Hepatocyte (in vitro differentiated cells): ENCODE results near the gene ZNF764. TPM values are rescaled to one million over a fixed set of nuclear protein-coding genes. Genes with fewer than 3 reads are reported as not detected.

ENCODE experiments used
- DNase-seq: peaks from one replicate; pipeline ENCODE4 v3.0.0-alpha.2; 2016; ENCODE audit warnings: low spot score
- H2AFZ ChIP-seq: fragments of 200-600 bp; sonication (generic); 2 replicates; pipeline ENCODE4 v1.6.0; 2016; ENCODE audit warnings: antibody characterized with exemption, mild to moderate bottlenecking
- H3K27ac ChIP-seq: fragments of 200-600 bp; sonication (generic); 2 replicates; pipeline ENCODE4 v1.5.1; 2016; ENCODE audit warnings: mild to moderate bottlenecking
- H3K27me3 ChIP-seq: fragments of 200-600 bp; sonication (generic); 2 replicates; pipeline ENCODE4 v1.6.1; 2016
- H3K36me3 ChIP-seq: fragments of 200-600 bp; sonication (generic); replicated peaks from 2 replicates; pipeline ENCODE4 v1.5.1; 2016; ENCODE audit warnings: low read depth; ENCODE audit not compliant: insufficient read depth
- H3K4me1 ChIP-seq: fragments of 200-600 bp; sonication (generic); 2 replicates; pipeline ENCODE4 v1.5.1; 2016; ENCODE audit warnings: mild to moderate bottlenecking, moderate library complexity; ENCODE audit not compliant: insufficient read depth
- H3K4me2 ChIP-seq: fragments of 200-600 bp; sonication (generic); 2 replicates; pipeline ENCODE4 v1.6.0; 2016
- H3K4me3 ChIP-seq: fragments of 200-600 bp; sonication (generic); 2 replicates; pipeline ENCODE4 v1.5.1; 2016; ENCODE audit warnings: mild to moderate bottlenecking
- H3K79me2 ChIP-seq: fragments of 200-600 bp; sonication (generic); 2 replicates; pipeline ENCODE4 v1.6.0; 2017; ENCODE audit warnings: mild to moderate bottlenecking
- H3K9me2 ChIP-seq: fragments of 200-600 bp; sonication (generic); replicated peaks from 2 replicates; pipeline ENCODE4 v1.6.0; 2017; ENCODE audit warnings: mild to moderate bottlenecking; ENCODE audit not compliant: insufficient read depth
- H3K9me3 ChIP-seq: fragments of 200-600 bp; sonication (generic); 2 replicates; pipeline ENCODE4 v1.5.1; 2016; ENCODE audit warnings: low read depth, mild to moderate bottlenecking
- H4K20me1 ChIP-seq: fragments of 200-600 bp; sonication (generic); 2 replicates; pipeline ENCODE4 v1.6.0; 2016; ENCODE audit warnings: mild to moderate bottlenecking; ENCODE audit not compliant: insufficient read depth, poor library complexity, severe bottlenecking
- EZH2 ChIP-seq: fragments of 200-600 bp; sonication (generic); IDR thresholded peaks from 2 replicates; pipeline ENCODE4 v1.6.1; 2016; ENCODE audit warnings: antibody characterized with exemption, mild to moderate bottlenecking, borderline replicate concordance
- EZH2phosphoT487 ChIP-seq: fragments of 200-600 bp; sonication (generic); IDR thresholded peaks from one replicate; pipeline ENCODE4 v1.6.1; 2018; ENCODE audit warnings: antibody characterized with exemption, mild to moderate bottlenecking, low read depth, moderate library complexity; ENCODE audit not compliant: unreplicated experiment, severe bottlenecking
- WGBS: methylation state at CpG from one replicate; pipeline ENCODE4 v1.1.6; 2016; ENCODE audit warnings: low lambda C conversion rate; ENCODE audit errors: missing lambda C conversion rate; 5-methylcytosine and 5-hydroxymethylcytosine counted together
- microRNA-seq: library from miRNA; unstranded; fragments of <30 nt; microRNA quantifications from one replicate; pipeline ENCODE4, GENCODE V29; 2017
- polyA plus RNA-seq: library from polyadenylated mRNA; unstranded; fragments of >200 nt; fragmentation: Nextera tagmentation; extraction: Ambion mirVana; gene quantifications from 2 replicates; pipeline ENCODE4 v1.2.1, GENCODE V29; 2016
- small RNA-seq: library from RNA; depleted of rRNA; stranded (forward); fragments of <200 nt; gene quantifications from one replicate; pipeline ENCODE3, GENCODE V24; 2014
- total RNA-seq: library from RNA; depleted of rRNA; stranded (reverse); fragments of >200 nt; gene quantifications from 2 replicates; pipeline ENCODE4 v1.2.3, GENCODE V29; 2014
- TF ChIP-seq, protein P1 (sequence below): fragments of 200-600 bp; sonication (generic); IDR thresholded peaks from 2 replicates; pipeline ENCODE4 v1.5.1; 2016; ENCODE audit warnings: antibody characterized with exemption, mild to moderate bottlenecking; ENCODE audit not compliant: poor library complexity

ZNF764 gene
- total and polyA plus RNA-seq, 2 experiments from 2014 or later: 9.8 to 12.1 TPM

DNA sequence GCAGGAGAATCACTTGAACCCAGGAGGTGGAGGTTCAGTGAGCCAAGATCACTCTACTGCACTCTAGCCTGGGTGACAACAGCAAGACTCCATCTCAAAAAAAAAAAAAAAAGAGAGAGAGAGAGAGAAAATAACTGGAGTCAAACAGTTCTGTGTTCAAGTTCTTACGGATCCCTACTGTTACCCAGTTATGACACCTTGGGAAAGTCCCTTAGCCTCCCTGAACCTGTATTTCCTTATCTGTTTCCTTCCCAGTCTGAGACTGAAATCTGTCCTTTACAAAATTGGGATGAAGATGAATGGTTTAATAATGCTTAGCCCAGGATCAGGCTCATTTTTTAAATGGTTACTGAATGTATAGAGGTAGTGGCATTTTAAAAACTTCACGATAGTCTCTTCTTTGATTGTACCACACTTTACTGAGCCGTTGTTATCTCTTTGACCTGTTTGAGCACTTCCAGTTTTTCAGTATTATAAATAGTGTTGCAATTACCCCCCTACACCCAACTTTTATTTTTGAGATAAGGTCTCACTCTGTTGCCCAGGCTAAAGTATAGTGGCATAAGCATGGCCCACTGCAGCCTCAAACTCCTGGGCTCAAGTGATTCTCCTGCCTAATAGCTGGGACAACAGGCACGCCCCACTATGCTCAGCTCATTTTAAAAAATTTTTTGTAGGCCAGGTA is 49.0 kb downstream of the ZNF764 start:
- Histone ChIP-seq H3K79me2 (no peaks in the 10 kb centered on the region), H3K27ac (no peak overlapping the region), H3K36me3 (no peaks in the 10 kb centered on the region), H4K20me1 (no peaks in the 10 kb centered on the region), H3K9me2 (no peaks in the 10 kb centered on the region), H3K4me3 (no peak overlapping the region), H3K4me2 (no peak overlapping the region), H3K4me1 (no peaks in the 10 kb centered on the region), H2AFZ (no peak overlapping the region), H3K9me3 (no peaks in the 10 kb centered on the region), H3K27me3 (no peaks in the 10 kb centered on the region)
- DNase-seq: no peak
- 74% methylated on average over 4 of the region's 4 CpGs for WGBS
- TF ChIP-seq EZH2: no peak
- TF ChIP-seq EZH2phosphoT487: no peak
- TF ChIP-seq, protein P1, sequence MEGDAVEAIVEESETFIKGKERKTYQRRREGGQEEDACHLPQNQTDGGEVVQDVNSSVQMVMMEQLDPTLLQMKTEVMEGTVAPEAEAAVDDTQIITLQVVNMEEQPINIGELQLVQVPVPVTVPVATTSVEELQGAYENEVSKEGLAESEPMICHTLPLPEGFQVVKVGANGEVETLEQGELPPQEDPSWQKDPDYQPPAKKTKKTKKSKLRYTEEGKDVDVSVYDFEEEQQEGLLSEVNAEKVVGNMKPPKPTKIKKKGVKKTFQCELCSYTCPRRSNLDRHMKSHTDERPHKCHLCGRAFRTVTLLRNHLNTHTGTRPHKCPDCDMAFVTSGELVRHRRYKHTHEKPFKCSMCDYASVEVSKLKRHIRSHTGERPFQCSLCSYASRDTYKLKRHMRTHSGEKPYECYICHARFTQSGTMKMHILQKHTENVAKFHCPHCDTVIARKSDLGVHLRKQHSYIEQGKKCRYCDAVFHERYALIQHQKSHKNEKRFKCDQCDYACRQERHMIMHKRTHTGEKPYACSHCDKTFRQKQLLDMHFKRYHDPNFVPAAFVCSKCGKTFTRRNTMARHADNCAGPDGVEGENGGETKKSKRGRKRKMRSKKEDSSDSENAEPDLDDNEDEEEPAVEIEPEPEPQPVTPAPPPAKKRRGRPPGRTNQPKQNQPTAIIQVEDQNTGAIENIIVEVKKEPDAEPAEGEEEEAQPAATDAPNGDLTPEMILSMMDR: no peak

Small RNA genes within 50 kb of the gene (microRNA-seq; reads per million reads assigned to microRNA genes)
- gene MIR4518: not detected

Small RNA genes within 50 kb of the gene (small RNA-seq; reads per million reads assigned to genes)
- not detected for gene AC093249.4
- not detected for gene MIR4518

Other genes with a start within 250 kb of the ZNF764 start
- 44.2 and 45.1 TPM in 2 replicates for gene CD2BP2, start 203.1 kb downstream of the ZNF764 start, total RNA-seq
- 37.6 and 41.0 TPM in 2 replicates for gene CD2BP2, start 203.1 kb downstream of the ZNF764 start, polyA plus RNA-seq
- 21.4 and 29.3 TPM in 2 replicates for gene TBC1D10B, start 187.9 kb downstream of the ZNF764 start, total RNA-seq
- gene TBC1D10B, start 187.9 kb downstream of the ZNF764 start, polyA plus RNA-seq: 33.3 and 37.9 TPM in 2 replicates
- 4.0 TPM in 1 of 2 replicates, not detected in the other for gene MYL11, start 183.6 kb downstream of the ZNF764 start, total RNA-seq
- 2.2 and 5.3 TPM in 2 replicates for gene MYL11, start 183.6 kb downstream of the ZNF764 start, polyA plus RNA-seq
- not detected in 2 replicates for gene SEPTIN1, start 175.8 kb downstream of the ZNF764 start, total RNA-seq
- gene SEPTIN1, start 175.8 kb downstream of the ZNF764 start, polyA plus RNA-seq: 1.5 and 2.3 TPM in 2 replicates
- 7.7 and 8.0 TPM in 2 replicates for gene ZNF48, start 163.0 kb downstream of the ZNF764 start, total RNA-seq
- 6.1 and 7.1 TPM in 2 replicates for gene ZNF48, start 163.0 kb downstream of the ZNF764 start, polyA plus RNA-seq
- 12.4 and 18.7 TPM in 2 replicates for gene ZNF771, start 150.8 kb downstream of the ZNF764 start, total RNA-seq
- 23.6 and 25.2 TPM in 2 replicates for gene ZNF771, start 150.8 kb downstream of the ZNF764 start, polyA plus RNA-seq
- gene DCTPP1, start 128.3 kb downstream of the ZNF764 start, total RNA-seq: 25.9 and 33.8 TPM in 2 replicates
- 36.3 and 47.2 TPM in 2 replicates for gene DCTPP1, start 128.3 kb downstream of the ZNF764 start, polyA plus RNA-seq
- gene SEPHS2, start 112.5 kb downstream of the ZNF764 start, total RNA-seq: 36.1 and 51.3 TPM in 2 replicates
- gene SEPHS2, start 112.5 kb downstream of the ZNF764 start, polyA plus RNA-seq: 69.2 and 81.0 TPM in 2 replicates
- 1.5 and 3.4 TPM in 2 replicates for gene ITGAL, start 85.6 kb downstream of the ZNF764 start, total RNA-seq
- gene ITGAL, start 85.6 kb downstream of the ZNF764 start, polyA plus RNA-seq: 0.95 and 1.1 TPM in 2 replicates
- 37.6 and 44.1 TPM in 2 replicates for gene ZNF768, start 31.8 kb downstream of the ZNF764 start, total RNA-seq
- gene ZNF768, start 31.8 kb downstream of the ZNF764 start, polyA plus RNA-seq: 19.9 and 25.2 TPM in 2 replicates
- gene ZNF747, start 23.5 kb downstream of the ZNF764 start, total RNA-seq: 11.1 and 13.4 TPM in 2 replicates
- 9.9 and 10.5 TPM in 2 replicates for gene ZNF747, start 23.5 kb downstream of the ZNF764 start, polyA plus RNA-seq
- gene ZNF688, start 13.3 kb upstream of the ZNF764 start, total RNA-seq: 7.1 and 9.8 TPM in 2 replicates
- 21.0 and 21.3 TPM in 2 replicates for gene ZNF688, start 13.3 kb upstream of the ZNF764 start, polyA plus RNA-seq
- 10.8 and 11.7 TPM in 2 replicates for gene ZNF785, start 27.3 kb upstream of the ZNF764 start, total RNA-seq
- gene ZNF785, start 27.3 kb upstream of the ZNF764 start, polyA plus RNA-seq: 7.3 and 10.0 TPM in 2 replicates
- 7.1 and 8.0 TPM in 2 replicates for gene ZNF689, start 52.0 kb upstream of the ZNF764 start, total RNA-seq
- gene ZNF689, start 52.0 kb upstream of the ZNF764 start, polyA plus RNA-seq: 5.6 and 8.7 TPM in 2 replicates
- 6.6 and 8.1 TPM in 2 replicates for gene PRR14, start 92.6 kb upstream of the ZNF764 start, total RNA-seq
- 18.7 and 20.0 TPM in 2 replicates for gene PRR14, start 92.6 kb upstream of the ZNF764 start, polyA plus RNA-seq
- 18.5 and 22.9 TPM in 2 replicates for gene FBRS, start 100.1 kb upstream of the ZNF764 start, total RNA-seq
- gene FBRS, start 100.1 kb upstream of the ZNF764 start, polyA plus RNA-seq: 22.1 and 25.5 TPM in 2 replicates
- 9.6 and 15.3 TPM in 2 replicates for gene SRCAP, start 140.8 kb upstream of the ZNF764 start, total RNA-seq
- 29.3 and 33.6 TPM in 2 replicates for gene SRCAP, start 140.8 kb upstream of the ZNF764 start, polyA plus RNA-seq
- gene PHKG2, start 190.1 kb upstream of the ZNF764 start, total RNA-seq: 27.5 and 28.0 TPM in 2 replicates
- 39.5 and 45.6 TPM in 2 replicates for gene PHKG2, start 190.1 kb upstream of the ZNF764 start, polyA plus RNA-seq
- 1.3 and 5.0 TPM in 2 replicates for gene CFAP119, start 203.7 kb upstream of the ZNF764 start, total RNA-seq
- gene CFAP119, start 203.7 kb upstream of the ZNF764 start, polyA plus RNA-seq: 4.2 and 6.1 TPM in 2 replicates
- gene RNF40, start 203.9 kb upstream of the ZNF764 start, total RNA-seq: 63.5 and 75.3 TPM in 2 replicates
- 70.4 and 75.6 TPM in 2 replicates for gene RNF40, start 203.9 kb upstream of the ZNF764 start, polyA plus RNA-seq
- gene ZNF629, start 228.8 kb upstream of the ZNF764 start, total RNA-seq: 12.2 and 15.6 TPM in 2 replicates
- gene ZNF629, start 228.8 kb upstream of the ZNF764 start, polyA plus RNA-seq: 7.7 and 8.7 TPM in 2 replicates